Activated T-cell treated with anti-CD3 and anti-CD28 coated beads, Interleukin-2, amount 50 U/mL, for 48 hours (primary cell): ENCODE results near the gene SPEM2.
A peak's percentile ranks its signal among the peaks of the same experiment; 100 is the strongest.

ENCODE experiments used
- DNase-seq, 2 experiments: peaks; one replicate each; pipeline ENCODE4 v3.0.0-alpha.2; 2020

The SPEM2 gene

DNA sequence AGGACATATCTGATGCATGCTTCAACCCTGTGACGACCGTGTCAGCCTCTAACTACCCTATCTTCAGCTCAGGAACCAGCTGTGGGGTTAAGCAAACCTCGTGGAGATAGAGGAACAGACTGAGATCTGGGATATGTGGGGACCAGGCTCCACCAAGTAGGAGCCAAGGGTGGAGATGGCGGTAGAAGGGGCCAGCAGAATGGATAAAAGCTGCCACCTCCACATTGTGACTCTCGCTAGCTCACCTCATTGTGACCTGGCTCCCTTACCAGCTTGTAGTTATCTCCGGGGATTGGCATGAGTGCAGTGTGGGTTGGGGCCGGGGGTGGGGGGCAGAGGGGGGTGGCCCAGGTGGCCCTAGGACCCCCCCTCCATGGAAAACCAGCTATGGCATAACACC lies at the start of gene SPEM2:
Gene SPEM2, plus strand, starts transcription at position 301 of the 400 bp plus-strand sequence. Its CDS starts 73 bp downstream, at position 374.
- DNase-seq, result no peak

DNA sequence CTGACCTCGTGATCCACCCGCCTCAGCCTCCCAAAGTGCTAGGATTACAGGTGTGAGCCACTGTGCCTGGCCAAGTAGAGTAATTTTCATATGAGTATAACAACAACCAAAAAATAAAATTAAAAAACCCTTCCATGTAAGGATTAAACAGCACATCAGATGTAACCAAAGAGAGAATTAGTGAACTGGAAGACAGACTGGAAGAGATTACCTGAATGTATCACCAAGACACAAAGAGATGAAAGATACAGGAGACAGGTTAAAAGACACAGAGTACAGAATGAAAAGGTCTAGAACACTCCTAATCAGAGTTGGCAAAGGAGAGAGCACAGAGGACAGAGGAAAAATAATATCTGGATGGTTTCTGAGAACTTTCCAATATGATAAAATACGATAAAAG lies 46.3 kb upstream of the SPEM2 start:
- DNase-seq, result no peak

DNA sequence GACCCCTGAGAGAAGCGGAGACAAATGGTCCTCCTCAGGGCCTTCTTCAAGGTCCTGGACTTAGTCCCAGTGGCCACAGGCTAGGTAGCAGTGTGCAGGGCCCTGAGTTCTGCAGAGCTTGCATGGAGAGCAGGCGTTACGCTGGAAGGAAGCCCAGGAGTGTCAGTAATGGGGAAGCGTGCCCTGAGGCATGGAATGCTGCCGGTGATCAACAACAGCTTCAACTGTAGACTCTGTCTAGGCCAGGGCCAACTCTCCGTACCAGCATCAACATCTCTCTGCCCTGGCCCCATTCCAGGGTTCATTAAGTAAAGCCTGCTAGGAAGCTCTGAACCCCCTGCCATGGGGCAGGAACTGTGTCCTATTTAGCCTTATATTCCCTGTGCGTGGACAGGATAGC lies 45.1 kb upstream of the SPEM2 start:
- no peak for DNase-seq

DNA sequence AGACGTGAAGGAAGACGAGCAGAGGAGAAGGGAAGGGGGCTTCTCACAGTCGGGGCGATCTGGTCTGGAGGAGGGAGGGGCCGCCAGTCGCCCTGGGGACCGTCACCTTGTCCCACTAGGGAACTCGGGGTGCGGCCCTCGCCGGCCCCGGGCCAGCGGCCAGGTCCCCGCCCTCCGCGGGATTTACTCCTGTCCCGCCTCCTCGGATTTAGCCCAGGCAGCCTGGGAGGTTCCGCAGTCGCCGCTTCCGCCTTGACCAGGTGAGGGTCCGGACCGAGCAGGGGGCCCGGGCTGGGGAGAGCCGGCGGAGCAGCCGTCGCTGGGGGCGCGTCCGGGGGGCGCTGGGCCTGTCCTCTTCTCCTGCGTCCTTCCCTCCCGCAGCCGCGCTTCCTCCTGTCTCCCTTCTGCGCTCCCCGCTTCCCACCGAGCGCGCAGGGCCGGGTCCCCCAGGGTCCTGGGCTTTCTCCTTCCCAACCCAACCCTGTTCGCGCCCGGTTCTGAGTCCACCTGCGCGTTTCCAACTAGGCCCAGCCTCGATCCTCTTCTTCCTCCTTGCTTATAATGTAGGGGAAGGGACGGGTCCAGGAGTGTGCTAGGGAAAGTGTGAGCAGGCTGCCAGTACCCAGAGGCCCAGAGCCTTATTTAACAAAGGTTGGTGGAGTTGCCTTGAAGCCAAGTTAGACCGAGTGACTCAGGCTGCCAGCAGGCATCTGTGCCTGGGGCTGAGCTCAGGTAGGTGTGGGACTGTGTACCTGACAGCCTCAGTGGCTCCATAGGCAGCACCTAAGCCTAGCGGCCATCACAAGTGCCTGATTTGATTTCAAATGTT lies 44.3 kb upstream of the SPEM2 start, which contains the start of gene TNK1:
Gene TNK1, plus strand, starts transcription at position 235 of the 829 bp plus-strand sequence. CDS start 1,838 bp downstream, outside the sequence.
- DNase-seq, result peak in 1 of 2 experiments; percentile 29

DNA sequence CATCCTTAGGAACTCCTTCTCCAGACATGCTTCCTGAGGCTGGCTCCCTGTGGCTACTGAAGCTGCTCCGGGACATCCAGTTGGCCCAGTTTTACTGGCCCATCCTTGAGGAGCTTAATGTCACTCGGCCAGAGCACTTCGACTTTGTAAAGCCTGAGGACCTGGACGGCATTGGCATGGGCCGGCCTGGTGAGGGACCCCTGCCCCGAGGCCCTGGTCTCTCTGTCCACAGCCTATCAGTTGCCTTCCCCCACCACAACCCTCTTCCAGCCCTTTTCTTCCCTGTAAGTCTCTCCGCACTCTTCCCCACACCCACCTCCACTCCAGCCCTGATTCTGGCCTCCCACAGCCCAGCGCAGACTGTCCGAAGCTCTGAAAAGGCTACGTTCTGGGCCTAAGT lies 42.5 kb upstream of the SPEM2 start:
- DNase-seq, result no peak

DNA sequence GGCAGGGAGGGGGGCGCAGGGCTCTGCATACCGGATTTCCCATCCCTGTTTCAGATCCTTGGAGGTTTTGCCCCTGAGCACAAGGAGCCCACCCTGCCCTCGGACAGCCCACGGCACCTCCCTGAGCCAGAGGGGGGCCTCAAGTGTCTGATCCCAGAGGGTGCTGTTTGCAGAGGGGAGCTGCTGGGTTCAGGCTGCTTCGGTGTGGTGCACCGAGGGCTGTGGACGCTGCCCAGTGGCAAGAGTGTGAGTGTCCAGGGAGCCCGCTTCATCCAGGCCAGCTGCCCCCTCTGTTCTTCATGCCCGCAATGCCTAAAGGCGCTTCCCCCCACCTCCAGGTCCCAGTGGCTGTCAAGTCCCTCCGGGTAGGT lies 42.1 kb upstream of the SPEM2 start:
- DNase-seq, result no peak

DNA sequence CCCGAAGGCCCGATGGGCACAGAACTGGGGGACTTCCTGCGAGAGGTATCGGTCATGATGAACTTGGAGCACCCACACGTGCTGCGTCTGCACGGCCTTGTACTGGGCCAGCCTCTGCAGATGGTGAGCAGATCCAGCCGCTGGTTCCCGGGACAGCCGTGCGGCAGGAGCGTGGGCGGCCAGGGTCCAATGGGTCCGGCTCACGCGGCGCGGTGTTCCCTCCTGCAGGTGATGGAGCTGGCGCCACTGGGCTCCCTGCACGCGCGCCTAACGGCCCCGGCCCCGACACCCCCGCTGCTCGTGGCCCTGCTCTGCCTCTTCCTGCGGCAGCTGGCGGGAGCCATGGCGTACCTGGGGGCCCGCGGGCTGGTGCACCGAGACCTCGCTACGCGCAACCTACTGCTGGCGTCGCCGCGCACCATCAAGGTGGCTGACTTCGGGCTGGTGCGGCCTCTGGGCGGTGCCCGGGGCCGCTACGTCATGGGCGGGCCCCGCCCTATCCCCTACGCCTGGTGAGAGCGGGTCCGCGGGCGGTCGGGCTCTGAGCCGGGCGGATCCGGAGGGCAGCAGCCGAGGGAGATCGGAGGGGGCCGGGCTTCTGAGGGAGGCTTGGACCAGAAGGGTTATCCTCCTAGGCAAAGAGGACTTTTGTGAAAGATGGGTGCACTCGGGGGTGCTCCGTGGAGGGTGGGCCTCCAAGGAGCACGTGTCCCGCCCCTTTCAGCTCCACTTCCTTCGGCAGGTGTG lies 41.5 kb upstream of the SPEM2 start:
- DNase-seq, result peak; percentile 86 to 89

DNA sequence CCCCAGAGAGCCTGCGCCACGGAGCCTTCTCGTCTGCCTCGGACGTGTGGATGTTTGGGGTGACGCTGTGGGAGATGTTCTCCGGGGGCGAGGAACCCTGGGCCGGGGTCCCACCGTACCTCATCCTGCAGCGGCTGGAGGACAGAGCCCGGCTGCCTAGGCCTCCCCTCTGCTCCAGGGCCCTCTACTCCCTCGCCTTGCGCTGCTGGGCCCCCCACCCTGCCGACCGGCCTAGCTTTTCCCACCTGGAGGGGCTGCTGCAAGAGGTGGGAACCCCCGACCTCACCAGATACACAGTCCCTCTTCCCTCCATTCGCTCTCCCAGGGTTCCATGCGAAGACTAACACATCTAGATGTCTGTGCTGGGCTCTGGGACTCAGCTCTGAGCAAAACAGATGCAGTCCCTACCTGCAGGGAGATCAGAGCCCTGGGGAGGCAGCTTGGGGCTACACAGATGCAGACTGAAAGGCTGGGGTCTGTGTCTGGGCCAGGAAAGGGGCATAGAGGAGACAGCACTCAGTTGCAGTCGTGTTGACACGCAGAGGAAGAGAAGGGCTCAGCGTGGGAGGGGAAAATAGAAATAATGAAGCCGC lies 40.8 kb upstream of the SPEM2 start:
- no peak for DNase-seq

DNA sequence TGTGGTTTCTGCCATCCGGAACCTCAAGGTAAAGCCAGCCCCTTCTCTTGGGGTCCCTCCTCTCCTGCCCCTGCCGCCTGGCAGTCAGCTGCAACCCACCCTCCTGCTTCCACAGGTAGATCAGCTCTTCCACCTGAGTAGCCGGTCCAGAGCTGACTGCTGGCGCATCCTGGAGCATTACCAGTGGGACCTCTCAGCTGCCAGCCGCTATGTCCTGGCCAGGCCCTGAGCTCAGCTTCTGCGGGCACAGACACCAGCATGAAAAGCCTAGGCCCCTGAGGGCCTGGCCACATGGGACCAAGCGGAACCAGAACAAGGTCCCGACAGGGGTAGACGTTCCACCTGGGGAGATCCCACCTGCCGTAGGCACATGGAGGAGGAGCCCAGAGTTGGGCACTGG lies 36.6 kb upstream of the SPEM2 start:
- no peak for DNase-seq

DNA sequence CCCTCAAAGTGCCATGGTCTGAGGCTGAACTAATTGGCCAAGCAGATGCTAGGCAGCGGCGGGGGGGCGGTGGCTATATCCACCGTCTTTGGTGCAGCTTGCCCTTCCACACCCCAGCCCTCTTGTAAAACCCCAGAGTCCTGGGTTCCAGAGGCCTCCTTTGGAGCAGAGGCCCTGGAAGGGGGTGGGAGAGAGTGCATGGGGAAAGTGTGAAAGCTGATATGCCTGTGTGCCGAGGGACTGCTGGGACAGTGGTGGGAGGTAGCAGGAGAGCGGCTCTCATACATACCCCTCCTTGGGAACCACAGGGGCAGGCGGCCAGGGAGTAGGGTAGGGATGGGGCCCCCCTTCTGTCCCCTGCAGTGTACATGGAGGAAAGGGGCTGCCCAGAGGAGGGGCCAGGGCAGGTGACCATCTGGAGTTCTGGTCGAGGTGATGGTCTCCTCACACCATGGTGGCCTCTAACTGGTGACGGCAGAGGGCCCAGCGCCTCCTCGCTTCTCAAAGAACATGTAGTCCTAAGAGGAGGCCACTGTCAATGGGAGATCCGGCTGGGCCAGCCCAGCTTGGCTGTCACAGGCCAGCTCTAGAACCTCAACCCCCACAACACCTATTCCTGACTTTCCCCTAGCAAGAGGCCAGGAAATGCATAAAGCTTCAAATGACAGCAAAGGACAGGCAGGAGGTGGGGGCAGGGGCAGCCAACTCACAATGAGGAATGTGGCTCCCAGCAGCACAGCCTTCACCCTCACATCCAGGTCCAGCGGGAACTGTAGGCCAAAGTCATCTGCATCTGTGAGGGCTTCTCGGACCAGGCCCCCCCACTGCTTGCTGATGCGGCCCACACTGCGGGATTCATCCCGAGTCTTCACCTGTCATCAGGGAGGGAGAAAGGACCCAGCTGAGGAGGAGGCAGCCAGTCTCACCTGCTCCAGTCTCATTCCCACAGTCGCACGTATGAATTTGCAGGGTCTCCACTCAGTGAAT lies 35.2 kb upstream of the SPEM2 start:
- no peak for DNase-seq

DNA sequence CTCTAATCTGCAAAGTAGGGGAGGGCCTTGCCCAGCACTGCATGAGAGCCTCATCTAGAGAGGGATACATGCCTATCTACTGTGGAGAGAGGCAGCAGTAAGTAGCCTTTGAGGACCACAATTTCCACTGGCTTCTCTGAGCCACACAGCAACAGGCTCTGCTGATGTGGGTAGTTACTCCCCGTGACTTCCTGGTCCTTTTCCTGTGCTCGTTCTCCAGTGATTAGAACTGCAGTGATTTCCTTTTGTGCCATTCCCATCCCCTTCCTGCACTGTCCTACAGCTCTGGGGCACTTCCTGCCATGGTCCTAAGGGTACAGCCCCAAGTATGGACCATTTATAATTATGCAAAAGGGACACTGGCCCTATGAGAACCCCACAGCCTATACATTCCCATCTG lies 34.1 kb upstream of the SPEM2 start:
- no peak for DNase-seq

DNA sequence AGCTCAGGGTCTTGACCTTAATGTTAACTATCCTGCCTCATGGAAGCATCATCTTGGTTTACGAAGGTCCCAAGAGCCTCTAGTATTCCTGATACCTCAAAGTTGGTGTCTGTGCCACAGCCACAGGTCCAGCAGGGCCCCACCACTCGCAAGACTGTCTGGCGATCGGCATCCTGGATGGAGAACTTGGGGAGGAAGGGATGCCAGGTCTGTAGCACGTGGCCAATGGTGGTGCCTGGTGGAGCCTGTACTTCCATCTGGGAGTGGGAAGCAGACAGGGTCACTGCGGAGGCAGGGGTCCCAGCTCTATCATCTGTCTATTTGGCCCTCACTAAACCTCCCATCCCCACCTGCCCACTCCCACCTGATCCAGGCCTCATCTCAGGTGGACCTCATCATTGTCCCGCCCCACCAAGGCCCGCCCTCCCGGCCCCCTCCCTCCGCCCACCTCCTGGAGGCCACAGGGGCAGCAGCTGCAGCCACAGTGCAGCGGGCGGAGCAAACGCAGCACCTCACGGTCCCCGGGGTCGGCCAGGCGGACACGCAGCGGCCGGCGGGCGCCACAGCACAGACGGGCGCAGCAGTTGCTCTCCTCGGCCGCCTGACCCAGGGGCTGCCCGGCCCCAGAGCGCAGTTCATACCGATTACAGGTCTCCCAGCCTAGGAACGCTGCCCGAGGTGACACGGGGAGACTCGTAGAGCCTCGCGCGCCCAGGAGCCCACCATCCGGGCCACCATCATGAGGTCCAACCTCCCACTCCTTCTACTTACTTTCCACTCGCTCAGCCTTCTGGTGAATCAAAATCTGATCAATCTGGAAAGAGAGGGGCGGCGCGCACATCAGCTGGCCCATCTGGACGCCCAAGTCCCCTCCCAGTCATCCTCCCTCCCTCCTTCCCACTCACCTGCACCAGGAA lies 32.5 kb upstream of the SPEM2 start:
- no peak for DNase-seq

DNA sequence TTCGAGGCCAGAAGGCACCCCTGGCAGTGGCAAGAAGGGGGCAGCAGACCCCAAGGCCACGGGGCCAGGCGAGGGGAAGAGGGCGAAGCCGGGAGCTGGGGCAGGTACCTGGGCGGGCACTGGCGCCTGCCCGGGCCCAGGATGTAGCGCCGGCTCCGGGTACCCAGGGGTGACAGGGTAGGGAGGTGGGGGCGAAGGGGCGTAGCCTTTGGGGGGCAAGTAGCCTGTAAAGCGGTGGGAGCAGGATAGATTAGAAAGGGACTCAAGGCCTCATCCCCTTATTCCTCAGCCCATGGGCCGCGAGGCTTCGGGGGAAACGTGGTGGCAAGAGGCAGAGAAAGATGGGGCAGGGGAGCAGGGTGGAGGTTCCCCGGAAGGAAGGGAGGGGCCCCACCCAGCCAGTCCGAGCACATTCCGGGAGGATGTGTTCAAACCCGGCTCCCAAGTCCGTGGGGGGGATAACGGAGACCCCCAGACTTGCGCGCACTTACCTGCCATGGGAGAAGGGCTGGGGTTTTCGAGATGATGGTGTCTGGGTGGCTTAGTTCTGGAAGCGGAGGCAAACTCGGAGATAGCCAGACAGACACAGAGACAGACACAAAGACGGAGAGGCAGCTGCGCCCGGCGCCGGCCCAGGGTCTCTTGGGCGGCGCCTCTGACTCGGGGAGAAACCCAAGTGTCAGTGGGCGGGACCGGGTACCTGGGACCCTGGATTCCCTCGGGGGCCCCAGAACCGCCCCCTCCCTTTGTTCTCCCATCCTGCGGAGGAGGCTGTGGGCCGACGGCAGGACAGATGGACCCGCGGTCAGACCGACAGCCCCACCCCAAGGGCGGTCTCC lies 31.6 kb upstream of the SPEM2 start:
- DNase-seq, result peak; percentile 44 to 49

DNA sequence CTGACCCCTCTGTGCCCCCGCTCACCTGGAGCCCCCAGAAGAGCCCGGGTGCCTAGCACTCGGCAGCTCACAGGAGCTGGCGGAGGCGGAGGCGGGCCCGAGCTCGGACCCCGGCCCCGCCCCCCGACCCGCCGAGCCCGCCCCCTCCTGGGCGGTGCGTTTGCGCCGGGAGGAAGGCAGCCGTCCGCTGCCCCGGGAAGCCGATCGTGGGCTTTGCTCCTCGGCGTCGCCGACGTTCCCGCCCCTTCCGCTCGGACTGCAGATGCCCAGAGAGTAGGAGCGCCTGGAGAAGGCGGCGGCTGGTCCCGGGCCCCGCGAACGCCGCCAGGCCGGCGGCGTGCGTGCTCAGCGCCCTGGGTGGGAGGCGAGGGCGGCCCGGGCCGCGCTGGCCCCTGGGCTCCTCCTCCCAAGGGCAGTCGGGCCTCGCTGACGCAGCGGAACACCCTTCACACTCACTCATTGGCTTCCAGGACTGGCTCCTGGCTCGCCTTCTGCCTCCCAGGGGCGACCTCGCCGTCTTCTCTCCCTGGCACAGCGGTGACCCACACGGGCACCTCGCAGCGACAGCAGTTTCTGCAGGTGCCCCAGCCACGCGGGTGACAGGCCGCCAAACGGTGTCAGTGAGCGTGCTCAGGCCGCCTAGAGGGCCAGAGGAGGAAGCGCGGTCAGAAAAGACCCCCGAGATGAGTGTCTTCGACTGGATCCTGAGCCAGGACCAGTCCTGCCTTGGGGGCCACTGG lies 30.8 kb upstream of the SPEM2 start, which contains the start of gene PLSCR3:
Gene PLSCR3, minus strand, starts transcription at position 74 of the 740 bp plus-strand sequence. CDS start 415 bp downstream, outside the sequence.
- peak; percentile 90 to 93 for DNase-seq

DNA sequence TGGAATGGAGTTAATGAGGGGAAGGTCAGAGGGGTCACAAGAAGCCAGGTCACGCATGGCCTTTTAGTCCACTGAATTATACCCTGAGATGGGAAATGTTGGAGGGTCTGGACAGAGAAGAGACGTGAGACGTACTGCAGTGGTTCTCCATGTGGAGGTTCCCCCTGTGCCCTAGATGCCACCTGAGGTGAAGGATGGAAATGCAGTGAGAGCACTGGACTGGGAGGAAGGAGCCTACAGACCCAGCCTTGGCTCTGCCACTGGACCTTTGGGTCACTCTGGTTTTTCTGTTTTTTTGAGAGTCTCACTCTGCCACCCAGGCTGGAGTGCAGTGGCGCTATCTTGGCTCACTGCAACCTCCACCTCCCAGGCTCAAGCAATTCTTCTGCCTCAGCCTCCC lies 29.3 kb upstream of the SPEM2 start:
- DNase-seq, result no peak

DNA sequence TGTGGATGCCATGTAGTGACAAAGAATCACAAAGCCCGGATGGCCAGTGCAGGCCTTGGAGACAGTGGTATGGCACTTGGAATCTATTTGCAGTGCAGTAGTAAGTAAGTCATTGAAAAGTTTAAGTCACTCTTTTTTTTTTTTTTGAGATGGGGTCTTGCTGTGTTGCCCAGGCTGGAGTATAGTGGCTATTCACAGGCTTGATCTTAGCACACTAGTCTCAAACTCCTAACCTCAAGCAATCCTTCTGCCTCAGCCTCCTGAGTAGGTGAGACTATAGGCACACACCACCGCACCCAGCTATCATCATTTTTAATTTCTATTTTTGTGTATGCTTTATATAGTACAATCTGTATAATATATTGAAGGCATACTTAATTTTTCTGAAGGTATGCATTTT lies 26.8 kb upstream of the SPEM2 start:
- no peak for DNase-seq

DNA sequence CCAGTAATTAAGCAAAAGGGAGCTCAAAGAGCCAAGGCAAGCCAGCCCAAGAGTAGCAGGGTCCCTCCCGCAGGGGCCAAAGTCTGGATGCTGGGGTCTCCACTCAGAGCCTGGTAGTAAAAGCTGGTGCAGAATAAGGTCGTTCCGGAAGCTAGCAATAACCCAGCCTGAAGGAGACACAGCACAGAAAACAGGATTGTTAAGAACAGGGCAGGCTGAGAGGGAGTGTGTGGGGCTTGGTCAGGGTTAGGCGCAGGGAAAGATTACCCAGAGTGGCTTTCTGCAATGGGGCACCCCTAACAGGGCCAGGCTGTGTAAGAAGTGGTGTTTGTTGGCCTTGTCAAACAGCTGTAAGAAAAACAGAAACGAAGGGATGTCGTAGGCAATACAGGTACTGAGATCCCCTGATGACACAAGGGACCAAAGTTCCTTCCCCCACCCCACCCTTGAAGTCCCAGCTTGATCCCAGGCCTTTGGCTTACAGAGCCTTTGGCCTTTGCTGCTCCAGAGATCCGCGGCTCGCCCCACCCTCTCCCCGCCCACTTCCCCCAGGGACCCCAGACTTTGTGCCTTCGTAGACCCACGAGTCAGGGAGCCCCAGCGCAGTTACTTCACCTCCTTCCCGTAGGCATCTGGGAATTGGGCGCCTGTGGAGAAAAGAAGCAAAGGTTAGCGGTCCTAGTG lies 22.2 kb upstream of the SPEM2 start:
- peak; percentile 52 to 53 for DNase-seq

DNA sequence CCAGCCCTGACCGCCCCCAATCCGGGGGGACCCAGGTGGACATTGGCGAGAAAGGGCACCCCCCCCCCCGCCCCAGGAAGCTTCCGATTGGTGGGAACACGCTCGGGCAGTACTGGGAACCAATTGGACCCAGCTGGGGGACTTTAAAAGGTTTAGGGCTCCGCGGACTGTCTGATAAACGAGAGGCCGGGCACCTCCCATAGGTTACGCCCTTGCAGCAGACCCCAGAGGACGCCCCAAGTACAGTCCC lies 21.8 kb upstream of the SPEM2 start:
- DNase-seq, result no peak
